HG03097 (cell line): Measurements from ENCODE around the gene MR1.

Experiments
- ATAC-seq: cut with Tn5 transposase; IDR thresholded peaks from one replicate; pipeline ENCODE4 v1.9.1; 2021; ENCODE audit not compliant: unreplicated experiment, low FRiP score

The MR1 gene

GRCh38 chr1:181104790-181105133 is 71.0 kb downstream of the MR1 start:
- ATAC-seq, result peak; percentile 17

GRCh38 chr1:181105134-181106021 is 71.6 kb downstream of the MR1 start:
- ATAC-seq, result peak; percentile 61

- ATAC-seq, result no peak
Observed at GRCh38 chr1:181106022-181106312, 72.2 kb downstream of the MR1 start.

- no peak for ATAC-seq
Observed at GRCh38 chr1:181106479-181106878, 72.7 kb downstream of the MR1 start.

GRCh38 chr1:181107711-181108110 is 73.9 kb downstream of the MR1 start:
- no peak for ATAC-seq

GRCh38 chr1:181108304-181108867 is 74.6 kb downstream of the MR1 start:
- no peak for ATAC-seq

GRCh38 chr1:181110013-181110412 is 76.2 kb downstream of the MR1 start:
- no peak for ATAC-seq
